Psoas muscle (tissue), 8 donors: ENCODE measurements around the gene HYAL3. TPM values are rescaled to one million over a fixed set of nuclear protein-coding genes. Genes with fewer than 3 reads are reported as not detected.

Source experiments
- ATAC-seq, 4 donors: fragments of 200-7000 bp; cut with Tn5 transposase; one replicate each; pipeline ENCODE4 v1.9.1; 2020; ENCODE audit warnings: moderate library complexity in 3 of 4, mild to moderate bottlenecking in 2 of 4
- DNase-seq, 2 donors: peaks; one replicate each; pipeline ENCODE4 v3.0.0-alpha.2; 2020
- H3K27ac ChIP-seq: fragments of 200-600 bp; one replicate; pipeline ENCODE4 v1.8.0; 2022
- H3K27me3 ChIP-seq, 3 donors: fragments of 200-600 bp in 1 of 3; one replicate each; pipeline versions ENCODE4 v1.6.1 to v1.8.0; 2013 to 2022; ENCODE audit warnings: low read length in 2 of 3, mild to moderate bottlenecking in 2 of 3, moderate library complexity in 1 of 3; ENCODE audit not compliant: insufficient read depth in 3 of 3
- H3K36me3 ChIP-seq, 2 donors: fragments of 200-600 bp in 1 of 2; one replicate each; pipeline versions ENCODE4 v1.6.1 to v1.8.0; 2013 to 2022; ENCODE audit warnings: low read depth in 1 of 2, mild to moderate bottlenecking in 1 of 2, moderate library complexity in 1 of 2; ENCODE audit not compliant: insufficient read depth in 1 of 2
- H3K4me1 ChIP-seq: fragments of 200-600 bp; one replicate; pipeline ENCODE4 v1.8.0; 2022
- H3K4me3 ChIP-seq: fragments of 200-600 bp; one replicate; pipeline ENCODE4 v1.8.0; 2022; ENCODE audit warnings: mild to moderate bottlenecking
- H3K9me3 ChIP-seq: fragments of 200-600 bp; one replicate; pipeline ENCODE4 v1.8.0; 2022
- WGBS, 3 donors: extraction: QIAGEN DNeasy Blood & Tissue Kit; methylation state at CpG; one replicate each; pipeline versions ENCODE4 v1.1.6 to v1.1.7; 2013; 5-methylcytosine and 5-hydroxymethylcytosine counted together
- intact Hi-C, 2 donors: fragments of 100-400 bp; cut with DNase I; formaldehyde crosslinking; loops; one replicate each; pipeline versions ENCODE4 v1.11.0 to v1.14.2; 2022
- polyA plus RNA-seq, 3 donors: library from polyadenylated mRNA; stranded (reverse); fragments of 200-250 nt; gene quantifications; one replicate each; pipeline ENCODE4 v1.2.3, GENCODE V29; 2013
- total RNA-seq, 4 donors: library from RNA; stranded (reverse); fragmentation: NEBNext Ultra II Directional in 2 of 4; extraction: Animal tissue kit (Norgen Biotek cat#: 25700) in 2 of 4; gene quantifications; one replicate each; pipeline versions ENCODE4 v1.2.1 to v1.2.4, GENCODE V29; 2021 to 2023
- TF ChIP-seq, protein P1 (sequence below): fragments of 200-600 bp; IDR thresholded peaks from one replicate; pipeline ENCODE4 v1.8.0; 2022; ENCODE audit warnings: antibody characterized with exemption
- donor health status: healthy with polysubstance abuse.
- donor health status: DM: no; HTN: no; CAD: no; lungs with moderate emphysema.
- donor health status: Bipolar disorder and iron deficiency.
- donor health status: healthy.
- donor health status: DM: yes; HTN: yes; CAD: no.
- donor health status: DM: no; HTN: no; CAD: no.
- donor health status: DM: no; HTN: no; CAD: no.
- donor health status: DM: yes; HTN: yes; CAD: no.

HYAL3 gene
- total and polyA plus RNA-seq, 7 donors = 0.23 to 3.4 (median 0.65) TPM

GRCh38 chr3:50340147-50340447 lies 40.9 kb upstream of the HYAL3 start:
- no peaks in the 10 kb centered on the region for H3K9me3 ChIP-seq
- intact Hi-C loops = no loop called here
- H3K27me3 ChIP-seq = no peaks in the 10 kb centered on the region
- H3K36me3 ChIP-seq = no peaks in the 10 kb centered on the region
- H3K4me1 ChIP-seq = peaks cover 33% of the 10 kb centered on the region
- no peak for DNase-seq
- H3K27ac ChIP-seq = peak overlapping the region; percentile 95
- H3K4me3 ChIP-seq = peak overlapping the region; percentile 93
- TF ChIP-seq, protein P1, sequence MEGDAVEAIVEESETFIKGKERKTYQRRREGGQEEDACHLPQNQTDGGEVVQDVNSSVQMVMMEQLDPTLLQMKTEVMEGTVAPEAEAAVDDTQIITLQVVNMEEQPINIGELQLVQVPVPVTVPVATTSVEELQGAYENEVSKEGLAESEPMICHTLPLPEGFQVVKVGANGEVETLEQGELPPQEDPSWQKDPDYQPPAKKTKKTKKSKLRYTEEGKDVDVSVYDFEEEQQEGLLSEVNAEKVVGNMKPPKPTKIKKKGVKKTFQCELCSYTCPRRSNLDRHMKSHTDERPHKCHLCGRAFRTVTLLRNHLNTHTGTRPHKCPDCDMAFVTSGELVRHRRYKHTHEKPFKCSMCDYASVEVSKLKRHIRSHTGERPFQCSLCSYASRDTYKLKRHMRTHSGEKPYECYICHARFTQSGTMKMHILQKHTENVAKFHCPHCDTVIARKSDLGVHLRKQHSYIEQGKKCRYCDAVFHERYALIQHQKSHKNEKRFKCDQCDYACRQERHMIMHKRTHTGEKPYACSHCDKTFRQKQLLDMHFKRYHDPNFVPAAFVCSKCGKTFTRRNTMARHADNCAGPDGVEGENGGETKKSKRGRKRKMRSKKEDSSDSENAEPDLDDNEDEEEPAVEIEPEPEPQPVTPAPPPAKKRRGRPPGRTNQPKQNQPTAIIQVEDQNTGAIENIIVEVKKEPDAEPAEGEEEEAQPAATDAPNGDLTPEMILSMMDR = no peak
- WGBS, 3 donors = 42 to 66% (median 59%) methylated on average over 8 to 9 of the region's 9 CpGs
- ATAC-seq = no peak

- H3K4me1 ChIP-seq = peaks cover 37% of the 10 kb centered on the region
- WGBS, 3 donors = 87 to 92% (median 89%) methylated on average over 14 of the region's 14 CpGs
- ATAC-seq (no peak), DNase-seq (no peak)
- TF ChIP-seq, protein P1 = no peak
- H3K9me3 ChIP-seq = no peaks in the 10 kb centered on the region
- no peaks in the 10 kb centered on the region for H3K36me3 ChIP-seq
- peak overlapping the region; percentile 93 for H3K4me3 ChIP-seq
- H3K27me3 ChIP-seq = no peaks in the 10 kb centered on the region
- H3K27ac ChIP-seq = peak overlapping the region; percentile 95
- intact Hi-C loops = no loop called here
These were observed 40.4 kb upstream of the HYAL3 start for GRCh38 chr3:50339485-50340146.

DNA sequence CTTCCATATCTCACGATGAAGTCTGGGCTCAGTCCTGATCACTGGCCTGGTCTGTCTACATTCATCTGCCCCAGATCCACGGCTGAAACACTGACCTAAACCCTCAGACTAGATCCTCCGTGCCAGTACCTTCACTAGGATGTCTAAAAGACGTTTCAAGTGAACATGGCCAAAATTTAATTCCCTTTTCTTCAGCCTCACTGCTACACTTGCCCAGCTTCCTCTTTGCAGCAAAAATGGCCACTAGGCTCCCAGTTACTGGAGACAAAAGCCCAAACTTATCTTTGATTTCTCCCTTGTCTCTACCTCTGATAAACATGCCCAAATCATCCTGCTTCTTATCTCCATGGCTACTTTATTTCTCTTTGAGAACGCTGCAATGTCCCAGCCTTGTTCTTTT lies 39.8 kb upstream of the HYAL3 start:
- intact Hi-C loops = no loop called here
- H3K27me3 ChIP-seq = no peaks in the 10 kb centered on the region
- H3K4me1 ChIP-seq = peaks cover 43% of the 10 kb centered on the region
- ATAC-seq = no peak
- no peaks in the 10 kb centered on the region for H3K36me3 ChIP-seq
- TF ChIP-seq, protein P1 = no peak
- no peaks in the 10 kb centered on the region for H3K9me3 ChIP-seq
- peak overlapping the region; percentile 95 for H3K27ac ChIP-seq
- H3K4me3 ChIP-seq = peak overlapping the region; percentile 93
- DNase-seq = no peak
- WGBS, 3 donors = 71 to 80% (median 74%) methylated on average over 5 of the region's 5 CpGs

- Histone ChIP-seq H3K27me3 (no peaks in the 10 kb centered on the region), H3K27ac (peak overlapping the region; percentile 95), H3K4me1 (peaks cover 50% of the 10 kb centered on the region), H3K4me3 (peak overlapping the region; percentile 93), H3K36me3 (peaks cover 0 to 6% of the 10 kb centered on the region in 2 donors), H3K9me3 (no peaks in the 10 kb centered on the region)
- ATAC-seq (peak; percentile 88 to 93 (median 90)), DNase-seq (peak; percentile 100)
- 0% methylated on average over 72 to 79 of the region's 79 CpGs for WGBS, 3 donors
- TF ChIP-seq, protein P1 = no peak
- intact Hi-C loops = no loop called here
These were observed 38.1 kb upstream of the HYAL3 start for GRCh38 chr3:50337175-50337861.
